WTC11 (cell line): ENCODE measurements around the gene FASTKD1. TPM values are rescaled to one million over a fixed set of nuclear protein-coding genes. Genes with fewer than 3 reads are reported as not detected.

Experiments
- ATAC-seq: fragments of 200-7000 bp; cut with Tn5 transposase; 2 replicates; pipeline ENCODE4 v1.10.0; 2021; ENCODE audit warnings: mild to moderate bottlenecking, moderate library complexity
- CTCF ChIA-PET: fragments of 300-600 bp; sonication (Branson Sonifier 250); formaldehyde crosslinking; loops from one replicate; lab custom pipeline; 2021; ENCODE audit warnings: antibody characterized with exemption; lab: Charles Lee
- POLR2A ChIA-PET: fragments of 350-600 bp; sonication (Branson Sonifier 250); formaldehyde crosslinking; loops from one replicate; lab custom pipeline; 2021; ENCODE audit warnings: antibody characterized with exemption; lab: Charles Lee
- DNase-seq: peaks from one replicate; pipeline ENCODE4 v3.0.0; 2021; ENCODE audit warnings: low spot score
- H3K27ac Mint-ChIP-seq: 2 replicates; pipeline ENCODE4 v1.8.0; 2021; ENCODE audit warnings: mixed read lengths
- H3K27me3 Mint-ChIP-seq: 2 replicates; pipeline ENCODE4 v1.8.0; 2021; ENCODE audit warnings: low read depth, mild to moderate bottlenecking, moderate library complexity, mixed read lengths
- H3K36me3 Mint-ChIP-seq: 2 replicates; pipeline ENCODE4 v1.8.0; 2021; ENCODE audit warnings: mixed read lengths
- H3K4me1 Mint-ChIP-seq: 2 replicates; pipeline ENCODE4 v1.8.0; 2022; ENCODE audit warnings: mixed read lengths
- H3K4me3 Mint-ChIP-seq: 2 replicates; pipeline ENCODE4 v1.8.0; 2021; ENCODE audit warnings: mild to moderate bottlenecking, moderate library complexity, mixed read lengths
- H3K9me3 Mint-ChIP-seq: 2 replicates; pipeline ENCODE4 v1.8.0; 2021; ENCODE audit warnings: mixed read lengths
- ATF2 ChIP-seq: sonication (generic); formaldehyde crosslinking; IDR thresholded peaks from 2 replicates; pipeline ENCODE4 v1.8.1; 2022; ENCODE audit warnings: low read depth, missing genetic modification reagents, borderline replicate concordance
- ATF3 ChIP-seq: sonication (generic); formaldehyde crosslinking; conservative IDR thresholded peaks from 2 replicates; pipeline ENCODE4 v1.8.1; 2022; ENCODE audit warnings: mild to moderate bottlenecking, missing genetic modification reagents
- CREB1 ChIP-seq: sonication (generic); formaldehyde crosslinking; IDR thresholded peaks from 2 replicates; pipeline ENCODE4 v1.8.0; 2023; ENCODE audit warnings: mild to moderate bottlenecking, missing genetic modification reagents
- ERG ChIP-seq: fragments of 250-450 bp; sonication (Bioruptor Pico); IDR thresholded peaks from 2 replicates; pipeline ENCODE4 v1.8.0; 2021; ENCODE audit warnings: mild to moderate bottlenecking
- ETV6 ChIP-seq: sonication (generic); formaldehyde crosslinking; IDR thresholded peaks from 2 replicates; pipeline ENCODE4 v1.8.1; 2022; ENCODE audit warnings: mild to moderate bottlenecking, missing genetic modification reagents
- FOXJ3 ChIP-seq: sonication (generic); formaldehyde crosslinking; IDR thresholded peaks from 2 replicates; pipeline ENCODE4 v1.9.0; 2021; ENCODE audit warnings: missing genetic modification reagents, mild to moderate bottlenecking, borderline replicate concordance
- GTF2I ChIP-seq: fragments of 250-450 bp; sonication (Bioruptor Pico); conservative IDR thresholded peaks from 2 replicates; pipeline ENCODE4 v1.4.0; 2021; ENCODE audit warnings: mild to moderate bottlenecking
- IRF2 ChIP-seq: sonication (generic); formaldehyde crosslinking; IDR thresholded peaks from 2 replicates; pipeline ENCODE4 v1.8.0; 2022; ENCODE audit warnings: low read depth, missing genetic modification reagents, borderline replicate concordance
- JAZF1 ChIP-seq: fragments of 250-450 bp; sonication (Bioruptor Pico); IDR thresholded peaks from 2 replicates; pipeline ENCODE4 v1.9.0; 2021; ENCODE audit warnings: moderate library complexity, mild to moderate bottlenecking, inconsistent platforms
- JUN ChIP-seq: sonication (generic); formaldehyde crosslinking; IDR thresholded peaks from 2 replicates; pipeline ENCODE4 v1.8.0; 2023; ENCODE audit warnings: mild to moderate bottlenecking, missing genetic modification reagents
- NR3C1 ChIP-seq: sonication (generic); formaldehyde crosslinking; conservative IDR thresholded peaks from 2 replicates; pipeline ENCODE4 v1.8.1; 2023; ENCODE audit warnings: low read depth, mild to moderate bottlenecking, missing genetic modification reagents
- OVOL2 ChIP-seq: fragments of 250-450 bp; sonication (Bioruptor Pico); IDR thresholded peaks from 2 replicates; pipeline ENCODE4 v1.9.0; 2021; ENCODE audit warnings: mild to moderate bottlenecking, borderline replicate concordance
- RELA ChIP-seq: sonication (generic); formaldehyde crosslinking; IDR thresholded peaks from 2 replicates; pipeline ENCODE4 v1.8.1; 2022; ENCODE audit warnings: missing genetic modification reagents, mild to moderate bottlenecking, borderline replicate concordance
- SMAD3 ChIP-seq: sonication (generic); formaldehyde crosslinking; IDR thresholded peaks from 2 replicates; pipeline ENCODE4 v1.8.0; 2022; ENCODE audit warnings: missing genetic modification reagents, mild to moderate bottlenecking, borderline replicate concordance
- SMAD4 ChIP-seq: sonication (generic); formaldehyde crosslinking; IDR thresholded peaks from 2 replicates; pipeline ENCODE4 v1.8.0; 2022; ENCODE audit warnings: mild to moderate bottlenecking, missing genetic modification reagents
- SP1 ChIP-seq: sonication (generic); formaldehyde crosslinking; conservative IDR thresholded peaks from 2 replicates; pipeline ENCODE4 v1.8.1; 2022; ENCODE audit warnings: missing genetic modification reagents
- TCF7 ChIP-seq: sonication (generic); formaldehyde crosslinking; IDR thresholded peaks from 2 replicates; pipeline ENCODE4 v1.8.0; 2022; ENCODE audit warnings: mild to moderate bottlenecking, low read depth, missing genetic modification reagents, moderate library complexity
- TP53 ChIP-seq: sonication (generic); formaldehyde crosslinking; IDR thresholded peaks from 2 replicates; pipeline ENCODE4 v1.8.1; 2023; ENCODE audit warnings: mild to moderate bottlenecking, missing genetic modification reagents
- USF2 ChIP-seq: sonication (generic); formaldehyde crosslinking; IDR thresholded peaks from 2 replicates; pipeline ENCODE4 v1.8.1; 2023; ENCODE audit warnings: mild to moderate bottlenecking, missing genetic modification reagents, moderate library complexity
- ZNF423 ChIP-seq: fragments of 250-450 bp; sonication (Bioruptor Pico); IDR thresholded peaks from 2 replicates; pipeline ENCODE4 v2.1.2; 2022; ENCODE audit warnings: mild to moderate bottlenecking, moderate library complexity
- ZSCAN18 ChIP-seq: fragments of 250-450 bp; sonication (Bioruptor Pico); IDR thresholded peaks from 2 replicates; pipeline ENCODE4 v2.1.2; 2022; ENCODE audit warnings: mild to moderate bottlenecking, moderate library complexity
- total RNA-seq: library from RNA; stranded (reverse); gene quantifications from 3 replicates; pipeline ENCODE4 v1.2.3, GENCODE V29; 2021
- TF ChIP-seq, protein P1 (sequence below): sonication (generic); formaldehyde crosslinking; conservative IDR thresholded peaks from 2 replicates; pipeline ENCODE4 v1.8.1; 2023; ENCODE audit warnings: mild to moderate bottlenecking, low read depth, missing genetic modification reagents, moderate library complexity
- TF ChIP-seq, protein P2 (sequence below): fragments of 250-450 bp; sonication (Bioruptor Pico); IDR thresholded peaks from 2 replicates; pipeline ENCODE4 v1.9.0; 2021; ENCODE audit warnings: moderate library complexity, mild to moderate bottlenecking, inconsistent platforms, borderline replicate concordance

FASTKD1 gene
- total RNA-seq, 1 experiment from 2014 or later: 69.7 TPM

DNA sequence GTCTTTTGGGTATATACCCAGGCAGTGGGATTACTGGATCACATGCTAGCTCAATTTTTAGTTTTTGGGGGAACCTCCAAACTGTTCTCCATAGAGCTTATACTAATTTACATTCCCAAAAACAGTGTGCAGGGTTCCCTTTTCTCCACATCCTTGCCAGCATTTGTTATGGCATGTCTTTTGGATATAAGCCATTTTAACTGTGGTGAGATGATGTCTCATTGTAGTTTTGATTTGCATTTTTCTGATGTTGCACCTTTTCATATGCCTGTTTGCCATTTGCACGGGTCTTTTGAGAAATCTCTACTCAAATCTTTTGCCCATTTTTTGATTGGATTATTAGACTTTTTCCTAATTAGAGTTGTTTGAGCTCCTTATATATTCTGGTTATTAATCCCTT lies 8.0 kb downstream of the FASTKD1 start (continued):
- TF ChIP-seq USF2 (CRISPR knock-in tag): no peak
- TF ChIP-seq ETV6: no peak
- no peak for TF ChIP-seq ATF2 (CRISPR knock-in tag)

- ChIA-PET CTCF (no interaction called here), POLR2A (interaction anchor here (1.1 kb wide), 1 partner anchor 10 kb away, joined by 3 read pairs; no protein-coding TSS in a partner anchor)
- peaks cover 6% of the 10 kb centered on the region; the same call in 1 of the 2 replicates for H3K9me3 Mint-ChIP-seq
- ATAC-seq (no peak), DNase-seq (no peak)
- H3K27ac Mint-ChIP-seq: peak overlapping the region; percentile 19; the same call in 1 of the 2 replicates
- H3K36me3 Mint-ChIP-seq: peaks cover 44% of the 10 kb centered on the region
- no peaks in the 10 kb centered on the region for H3K27me3 Mint-ChIP-seq
- H3K4me3 Mint-ChIP-seq: no peak overlapping the region
- H3K4me1 Mint-ChIP-seq: no peaks in the 10 kb centered on the region
- TF ChIP-seq SMAD3 (CRISPR knock-in tag) (no peak), CREB1 (CRISPR knock-in tag) (no peak), NR3C1 (CRISPR knock-in tag) (no peak), IRF2 (no peak), ERG (CRISPR knock-in tag) (no peak), GTF2I (CRISPR knock-in tag) (no peak), SMAD4 (no peak), TCF7 (no peak), TP53 (CRISPR knock-in tag) (no peak), JAZF1 (CRISPR knock-in tag) (no peak), ZNF423 (no peak), OVOL2 (CRISPR knock-in tag) (no peak), RELA (CRISPR knock-in tag) (no peak), SP1 (no peak), ZSCAN18 (CRISPR knock-in tag) (no peak), ATF3 (CRISPR knock-in tag) (no peak), JUN (CRISPR knock-in tag) (no peak), FOXJ3 (CRISPR knock-in tag) (no peak)
- TF ChIP-seq, protein P1, sequence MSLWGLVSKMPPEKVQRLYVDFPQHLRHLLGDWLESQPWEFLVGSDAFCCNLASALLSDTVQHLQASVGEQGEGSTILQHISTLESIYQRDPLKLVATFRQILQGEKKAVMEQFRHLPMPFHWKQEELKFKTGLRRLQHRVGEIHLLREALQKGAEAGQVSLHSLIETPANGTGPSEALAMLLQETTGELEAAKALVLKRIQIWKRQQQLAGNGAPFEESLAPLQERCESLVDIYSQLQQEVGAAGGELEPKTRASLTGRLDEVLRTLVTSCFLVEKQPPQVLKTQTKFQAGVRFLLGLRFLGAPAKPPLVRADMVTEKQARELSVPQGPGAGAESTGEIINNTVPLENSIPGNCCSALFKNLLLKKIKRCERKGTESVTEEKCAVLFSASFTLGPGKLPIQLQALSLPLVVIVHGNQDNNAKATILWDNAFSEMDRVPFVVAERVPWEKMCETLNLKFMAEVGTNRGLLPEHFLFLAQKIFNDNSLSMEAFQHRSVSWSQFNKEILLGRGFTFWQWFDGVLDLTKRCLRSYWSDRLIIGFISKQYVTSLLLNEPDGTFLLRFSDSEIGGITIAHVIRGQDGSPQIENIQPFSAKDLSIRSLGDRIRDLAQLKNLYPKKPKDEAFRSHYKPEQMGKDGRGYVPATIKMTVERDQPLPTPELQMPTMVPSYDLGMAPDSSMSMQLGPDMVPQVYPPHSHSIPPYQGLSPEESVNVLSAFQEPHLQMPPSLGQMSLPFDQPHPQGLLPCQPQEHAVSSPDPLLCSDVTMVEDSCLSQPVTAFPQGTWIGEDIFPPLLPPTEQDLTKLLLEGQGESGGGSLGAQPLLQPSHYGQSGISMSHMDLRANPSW (CRISPR knock-in tag): no peak
- TF ChIP-seq, protein P2, sequence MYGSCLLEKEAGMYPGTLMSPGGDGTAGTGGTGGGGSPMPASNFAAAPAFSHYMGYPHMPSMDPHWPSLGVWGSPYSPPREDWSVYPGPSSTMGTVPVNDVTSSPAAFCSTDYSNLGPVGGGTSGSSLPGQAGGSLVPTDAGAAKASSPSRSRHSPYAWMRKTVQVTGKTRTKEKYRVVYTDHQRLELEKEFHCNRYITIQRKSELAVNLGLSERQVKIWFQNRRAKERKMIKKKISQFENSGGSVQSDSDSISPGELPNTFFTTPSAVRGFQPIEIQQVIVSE (CRISPR knock-in tag): no peak
These were observed 11.1 kb downstream of the FASTKD1 start for GRCh38 chr2:169562519-169562918.
